ENCODE measurements around the gene ZC3H12D.

DNA sequence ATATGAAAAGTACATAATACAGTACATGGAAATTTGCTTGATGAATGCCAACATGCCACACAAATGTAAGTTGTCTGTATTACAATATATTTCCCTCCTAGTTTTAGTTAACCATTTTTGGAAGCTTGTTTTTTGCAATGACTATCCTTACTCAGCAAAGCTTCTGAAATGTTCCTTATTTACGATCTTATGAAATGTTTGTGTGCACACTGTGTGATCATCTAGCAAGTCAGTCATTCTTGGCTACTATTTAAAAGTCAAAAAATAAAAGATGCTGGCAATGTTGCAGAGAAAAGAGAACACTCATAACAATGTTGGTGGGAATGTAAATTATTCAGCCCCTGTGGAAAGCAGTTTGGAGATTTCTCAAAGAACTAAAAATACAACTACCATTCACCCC lies 50.9 kb downstream of the ZC3H12D start:
- TF ChIP-seq FOXP2 (optimal IDR thresholded peaks at IDR 0.05; ENCODE audit: borderline replicate concordance, extremely low read depth, extremely low read length, insufficient read depth): no peak
- no peak for TF ChIP-seq TAF1 (IDR thresholded peaks at IDR 0.05; ENCODE audit: borderline replicate concordance, insufficient read depth, low read length)

Data from PFSK-1 (cell line).